Sigmoid colon (tissue), 4 donors: ENCODE measurements around the gene TLCD1.

ENCODE experiments used
- POLR2AphosphoS5 ChIP-seq, 4 donors: sonication (generic); formaldehyde crosslinking; IDR thresholded peaks; one replicate each; pipeline ENCODE4 v1.6.1; 2017; ENCODE audit warnings: antibody characterized with exemption in 4 of 4
- TF ChIP-seq, protein P1 (sequence below), 4 experiments: fragments of 450-650 bp in 3 of 4; fragments of 200-600 bp in 1 of 4; IDR thresholded peaks; one replicate each; pipeline ENCODE4 v1.5.1; 2016 to 2019; ENCODE audit warnings: antibody characterized with exemption in 4 of 4, mild to moderate bottlenecking in 3 of 4, moderate library complexity in 2 of 4

DNA sequence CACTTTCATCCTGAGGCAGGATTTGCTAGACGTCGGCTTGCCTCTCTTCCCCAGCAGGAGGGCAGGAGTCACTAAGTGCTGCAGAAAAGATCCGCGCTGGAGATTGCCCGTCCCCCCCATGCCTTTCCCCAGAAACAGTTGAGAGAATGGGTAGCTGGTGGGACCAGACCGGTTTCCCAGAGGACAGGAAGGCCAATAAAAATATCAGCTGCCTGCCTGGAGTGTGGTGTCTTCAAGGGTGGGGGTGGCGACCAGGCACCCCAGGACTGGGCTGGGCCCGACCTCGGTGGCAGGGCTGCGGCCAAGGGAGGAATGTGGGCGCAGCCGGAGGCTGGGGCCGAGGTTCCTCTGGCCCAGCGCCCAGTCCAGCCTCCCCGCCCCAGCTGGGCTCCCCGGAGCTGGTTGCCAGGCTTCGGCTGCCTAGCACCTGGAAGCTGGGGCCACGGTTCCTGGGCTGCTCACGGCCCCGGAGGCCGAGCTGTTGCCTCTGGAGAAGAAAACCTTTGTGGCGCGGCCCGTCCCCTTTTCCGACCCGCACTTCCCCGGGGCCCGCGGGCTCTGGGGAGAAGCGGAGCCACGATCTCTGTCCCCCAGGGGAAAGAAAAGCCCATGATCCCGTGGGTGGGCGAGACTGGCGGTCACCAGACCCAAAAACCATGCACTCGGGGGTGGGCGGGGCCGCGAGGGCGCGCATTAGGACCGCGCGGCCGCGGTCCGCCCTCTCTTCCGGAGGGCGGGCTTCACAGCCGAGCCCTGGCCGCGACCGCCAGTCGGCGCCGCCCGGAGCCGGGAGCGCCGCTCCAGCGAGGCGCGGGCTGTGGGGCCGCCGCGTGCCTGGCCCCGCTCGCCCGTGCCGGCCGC lies 17.4 kb upstream of the TLCD1 start, which contains the start of gene TRAF4:
- TF ChIP-seq, protein P1, sequence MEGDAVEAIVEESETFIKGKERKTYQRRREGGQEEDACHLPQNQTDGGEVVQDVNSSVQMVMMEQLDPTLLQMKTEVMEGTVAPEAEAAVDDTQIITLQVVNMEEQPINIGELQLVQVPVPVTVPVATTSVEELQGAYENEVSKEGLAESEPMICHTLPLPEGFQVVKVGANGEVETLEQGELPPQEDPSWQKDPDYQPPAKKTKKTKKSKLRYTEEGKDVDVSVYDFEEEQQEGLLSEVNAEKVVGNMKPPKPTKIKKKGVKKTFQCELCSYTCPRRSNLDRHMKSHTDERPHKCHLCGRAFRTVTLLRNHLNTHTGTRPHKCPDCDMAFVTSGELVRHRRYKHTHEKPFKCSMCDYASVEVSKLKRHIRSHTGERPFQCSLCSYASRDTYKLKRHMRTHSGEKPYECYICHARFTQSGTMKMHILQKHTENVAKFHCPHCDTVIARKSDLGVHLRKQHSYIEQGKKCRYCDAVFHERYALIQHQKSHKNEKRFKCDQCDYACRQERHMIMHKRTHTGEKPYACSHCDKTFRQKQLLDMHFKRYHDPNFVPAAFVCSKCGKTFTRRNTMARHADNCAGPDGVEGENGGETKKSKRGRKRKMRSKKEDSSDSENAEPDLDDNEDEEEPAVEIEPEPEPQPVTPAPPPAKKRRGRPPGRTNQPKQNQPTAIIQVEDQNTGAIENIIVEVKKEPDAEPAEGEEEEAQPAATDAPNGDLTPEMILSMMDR (IDR thresholded peaks at IDR 0.05) = no peak
- peak in 1 of 4 donors; percentile 8 for TF ChIP-seq POLR2AphosphoS5 (IDR thresholded peaks at IDR 0.05)
